Mesenteric fat pad (tissue), 1 donor: ENCODE measurements around the gene MLC1. TPM values are rescaled to one million over a fixed set of nuclear protein-coding genes. Genes with fewer than 3 reads are reported as not detected.

Experiments
- DNase-seq: peaks from one replicate; pipeline ENCODE4 v3.0.0-alpha.2; 2020; ENCODE audit warnings: low spot score
- long read RNA-seq: library from polyadenylated mRNA; unstranded; transcript quantifications from one replicate; pipeline ENCODE4 v2.0.0, GENCODE V29; 2020
- total RNA-seq: library from RNA; stranded (reverse); fragmentation: NEBNext Ultra II Directional; extraction: Animal tissue kit (Norgen Biotek cat#: 25700); gene quantifications from one replicate; pipeline ENCODE4 v1.2.1, GENCODE V29; 2021
- donor health status: DM: yes; HTN: yes; CAD: no.

Gene MLC1
- total RNA-seq = 0.26 TPM
- long read RNA-seq, partial matches to known transcripts = 1 of 1 reads
- long read RNA-seq, other reads (novel, unspliced or antisense) = 0 of 1 reads

- no peak for DNase-seq
These were observed at the start of gene MLC1 for GRCh38 chr22:50085211-50085972. MLC1 (minus strand) TSS chr22:50085426; CDS start chr22:50084902, 524 bp downstream.

- DNase-seq = peak; percentile 65
These were observed 49.3 kb upstream of the MLC1 start for GRCh38 chr22:50134481-50134880.

GRCh38 chr22:50131894-50132293 lies 46.7 kb upstream of the MLC1 start:
- no peak for DNase-seq

GRCh38 chr22:50129121-50129736 lies 44.0 kb upstream of the MLC1 start:
- no peak for DNase-seq

GRCh38 chr22:50125029-50125428 lies 39.8 kb upstream of the MLC1 start:
- no peak for DNase-seq

- no peak for DNase-seq
These were observed 37.9 kb upstream of the MLC1 start for GRCh38 chr22:50123119-50123518.

GRCh38 chr22:50121202-50121740 lies 36.0 kb upstream of the MLC1 start:
- no peak for DNase-seq

- no peak for DNase-seq
These were observed 34.6 kb upstream of the MLC1 start for GRCh38 chr22:50119768-50120251.

GRCh38 chr22:50119169-50119767 lies 34.0 kb upstream of the MLC1 start:
- DNase-seq = no peak

GRCh38 chr22:50118557-50119168 lies 33.4 kb upstream of the MLC1 start:
- no peak for DNase-seq

- DNase-seq = no peak
These were observed 32.9 kb upstream of the MLC1 start for GRCh38 chr22:50118129-50118528.

GRCh38 chr22:50117168-50117762 lies 32.0 kb upstream of the MLC1 start:
- no peak for DNase-seq

GRCh38 chr22:50115693-50116092 lies 30.5 kb upstream of the MLC1 start:
- DNase-seq = no peak

GRCh38 chr22:50114221-50115021 lies 29.2 kb upstream of the MLC1 start:
- DNase-seq = no peak

GRCh38 chr22:50112151-50113118 lies 27.2 kb upstream of the MLC1 start:
- DNase-seq = no peak

- no peak for DNase-seq
These were observed 25.8 kb upstream of the MLC1 start for GRCh38 chr22:50111056-50111455.

- no peak for DNase-seq
These were observed 22.3 kb upstream of the MLC1 start for GRCh38 chr22:50107529-50107928.

GRCh38 chr22:50105208-50106100 lies 20.2 kb upstream of the MLC1 start:
- no peak for DNase-seq
